ENCODE measurements around the gene FAM13A.
A peak's percentile ranks its signal among the peaks of the same experiment; 100 is the strongest.

The FAM13A gene

GRCh38 chr4:88780389-88780788 is 276.6 kb downstream of the FAM13A start:
- Histone ChIP-seq H3K27ac (no peak overlapping the region), H3K27me3 (ENCODE audit: control insufficient read depth, insufficient read depth, low read length) (no peaks in the 10 kb centered on the region), H3K79me2 (no peaks in the 10 kb centered on the region), H3K9ac (no peak overlapping the region), H3K36me3 (ENCODE audit: control insufficient read depth, insufficient read depth, low read length) (no peaks in the 10 kb centered on the region), H3K4me1 (no peaks in the 10 kb centered on the region), H3K4me3 (ENCODE audit: low read depth, low read length) (no peak overlapping the region), H3K9me3 (ENCODE audit: control insufficient read depth, low read length) (no peaks in the 10 kb centered on the region), H3K4me2 (ENCODE audit: low read length) (no peak overlapping the region), H2AFZ (no peak overlapping the region)
- TF ChIP-seq CTCF (IDR thresholded peaks at IDR 0.05): no peak

- Histone ChIP-seq H2AFZ (no peak overlapping the region), H3K4me2 (ENCODE audit: low read length) (no peak overlapping the region), H3K9ac (no peak overlapping the region), H3K36me3 (ENCODE audit: control insufficient read depth, insufficient read depth, low read length) (no peaks in the 10 kb centered on the region), H3K9me3 (ENCODE audit: control insufficient read depth, low read length) (no peaks in the 10 kb centered on the region), H3K27ac (no peak overlapping the region), H3K4me1 (peaks cover 2% of the 10 kb centered on the region), H3K27me3 (ENCODE audit: control insufficient read depth, insufficient read depth, low read length) (no peaks in the 10 kb centered on the region), H3K79me2 (no peaks in the 10 kb centered on the region), H3K4me3 (ENCODE audit: low read depth, low read length) (no peak overlapping the region)
- no peak for TF ChIP-seq CTCF (IDR thresholded peaks at IDR 0.05)
Measured at GRCh38 chr4:88779431-88779830, 277.6 kb downstream of the FAM13A start.

GRCh38 chr4:88775529-88775928 is 281.5 kb downstream of the FAM13A start:
- Histone ChIP-seq H3K79me2 (no peaks in the 10 kb centered on the region), H3K27ac (peak overlapping the region; percentile 19), H3K9ac (no peak overlapping the region), H3K36me3 (ENCODE audit: control insufficient read depth, insufficient read depth, low read length) (no peaks in the 10 kb centered on the region), H2AFZ (no peak overlapping the region), H3K9me3 (ENCODE audit: control insufficient read depth, low read length) (no peaks in the 10 kb centered on the region), H3K27me3 (ENCODE audit: control insufficient read depth, insufficient read depth, low read length) (no peaks in the 10 kb centered on the region), H3K4me1 (peaks cover 12% of the 10 kb centered on the region), H3K4me2 (ENCODE audit: low read length) (no peak overlapping the region), H3K4me3 (ENCODE audit: low read depth, low read length) (no peak overlapping the region)
- no peak for TF ChIP-seq CTCF (IDR thresholded peaks at IDR 0.05)

- H3K79me2 ChIP-seq: no peaks in the 10 kb centered on the region
- H3K4me3 ChIP-seq (ENCODE audit: low read depth, low read length): no peak overlapping the region
- H3K36me3 ChIP-seq (ENCODE audit: control insufficient read depth, insufficient read depth, low read length): no peaks in the 10 kb centered on the region
- H3K4me1 ChIP-seq: peaks cover 12% of the 10 kb centered on the region
- H3K27ac ChIP-seq: peak overlapping the region; percentile 19
- no peak overlapping the region for H3K4me2 ChIP-seq (ENCODE audit: low read length)
- no peaks in the 10 kb centered on the region for H3K27me3 ChIP-seq (ENCODE audit: control insufficient read depth, insufficient read depth, low read length)
- TF ChIP-seq CTCF (IDR thresholded peaks at IDR 0.05): no peak
- H3K9ac ChIP-seq: no peak overlapping the region
- H2AFZ ChIP-seq: no peak overlapping the region
- H3K9me3 ChIP-seq (ENCODE audit: control insufficient read depth, low read length): no peaks in the 10 kb centered on the region
Measured at GRCh38 chr4:88775026-88775425, 282.0 kb downstream of the FAM13A start.

GRCh38 chr4:88771883-88772450 is 285.0 kb downstream of the FAM13A start:
- no peaks in the 10 kb centered on the region for H3K36me3 ChIP-seq (ENCODE audit: control insufficient read depth, insufficient read depth, low read length)

More at GRCh38 chr4:88771883-88772450, 285.0 kb downstream of the FAM13A start:
- Histone ChIP-seq H3K9ac (no peak overlapping the region), H3K27me3 (ENCODE audit: control insufficient read depth, insufficient read depth, low read length) (no peaks in the 10 kb centered on the region), H3K4me3 (ENCODE audit: low read depth, low read length) (peak overlapping the region; percentile 36), H3K4me1 (peaks cover 12% of the 10 kb centered on the region), H3K4me2 (ENCODE audit: low read length) (peak overlapping the region; percentile 76), H3K9me3 (ENCODE audit: control insufficient read depth, low read length) (no peaks in the 10 kb centered on the region), H2AFZ (no peak overlapping the region), H3K27ac (peak overlapping the region; percentile 77), H3K79me2 (no peaks in the 10 kb centered on the region)
- TF ChIP-seq CTCF (IDR thresholded peaks at IDR 0.05): no peak
